ENCODE measurements around the gene LMF2.
A peak's percentile ranks its signal among the peaks of the same experiment; 100 is the strongest.

The LMF2 gene

DNA sequence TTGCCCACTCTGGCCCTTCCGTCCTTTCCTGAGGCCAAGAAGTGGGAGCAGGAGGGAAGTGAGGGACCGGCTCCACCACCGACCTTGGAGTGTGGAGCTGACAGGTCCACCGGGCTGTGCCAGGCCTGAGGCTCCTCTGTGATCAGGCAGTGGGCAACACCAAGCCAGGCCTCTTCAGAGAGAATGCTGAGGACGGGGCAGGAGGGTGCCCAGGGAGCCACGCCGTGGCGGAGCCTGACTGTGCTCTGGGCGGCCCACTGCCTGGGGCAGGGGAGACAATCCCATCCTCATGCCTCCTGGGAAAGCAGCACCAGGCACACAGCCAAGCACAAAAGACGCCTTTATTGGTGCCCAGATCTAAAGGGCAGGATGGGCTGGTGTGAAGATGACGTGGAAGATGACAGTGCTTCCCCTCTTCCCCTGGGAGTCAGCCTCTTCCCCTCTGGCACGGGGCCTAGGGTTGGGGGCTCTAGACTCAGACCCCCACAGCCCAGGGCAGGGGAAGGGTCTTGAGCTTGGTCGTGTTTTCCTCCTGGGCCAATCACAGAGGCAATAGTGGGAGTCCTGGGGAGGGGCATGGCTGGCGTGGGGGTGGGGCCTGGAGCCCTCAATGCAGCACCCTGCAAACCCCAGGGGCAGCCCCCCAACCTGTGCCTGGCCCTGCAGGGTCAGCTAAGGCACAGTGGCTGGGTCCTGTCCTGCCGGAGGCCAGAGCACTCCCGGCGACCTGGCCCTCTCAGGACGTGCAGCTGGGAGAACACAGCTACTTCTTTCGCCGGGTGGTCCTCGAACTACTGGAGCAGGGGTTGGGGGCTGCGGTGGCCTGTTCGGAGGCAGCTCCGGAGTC is 4.7 kb downstream of the LMF2 start:
- DNase-seq = no peak

GRCh38 chr22:50502096-50502495 is 5.4 kb downstream of the LMF2 start:
- DNase-seq = no peak

DNA sequence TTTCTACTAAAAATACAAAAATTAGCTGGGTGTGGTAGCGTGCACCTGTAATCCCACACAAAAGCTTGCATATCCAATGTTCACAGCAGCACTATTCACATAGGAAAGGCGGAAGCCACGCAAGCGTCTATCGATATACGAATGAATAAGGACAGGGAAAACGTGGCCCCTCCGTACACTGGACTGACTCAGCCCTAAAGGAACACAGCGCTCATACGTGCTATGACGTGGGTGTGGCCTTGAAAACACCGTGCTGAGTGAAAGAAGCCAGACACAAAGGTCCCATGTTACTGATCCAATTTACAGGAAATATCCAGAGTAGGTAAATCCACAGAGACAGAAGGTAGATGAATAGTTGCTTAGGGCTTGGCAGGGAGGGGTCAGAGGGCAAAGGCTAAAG is 7.0 kb downstream of the LMF2 start:
- DNase-seq = no peak

DNA sequence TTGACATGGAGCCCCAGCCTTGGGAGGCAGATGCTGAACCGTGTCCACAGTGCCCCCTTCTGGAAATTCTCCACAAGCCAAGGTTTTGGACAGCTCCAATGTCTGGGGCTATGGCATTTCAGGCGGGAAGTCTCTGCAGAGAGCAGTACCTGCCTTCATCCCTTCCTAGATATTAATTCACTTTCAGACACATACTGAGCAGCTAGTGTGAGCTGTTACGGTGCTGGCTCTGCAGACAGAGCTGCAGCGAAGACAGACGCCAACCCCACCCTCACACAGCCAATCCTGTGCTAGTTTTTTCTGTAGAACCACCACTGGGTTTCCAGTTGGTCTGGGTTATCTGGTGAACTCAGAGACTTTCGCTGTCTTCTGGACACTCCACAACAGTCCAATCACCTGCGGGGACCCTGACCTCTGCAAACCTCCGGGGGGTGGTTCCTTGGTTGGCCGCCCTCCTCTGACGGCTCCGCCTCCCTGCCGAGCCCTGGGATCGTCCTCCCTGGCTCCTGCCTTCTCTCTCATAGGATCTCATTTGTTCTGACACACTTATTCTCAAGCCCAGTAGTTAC is 9.1 kb downstream of the LMF2 start:
- peak; percentile 68 for DNase-seq

DNA sequence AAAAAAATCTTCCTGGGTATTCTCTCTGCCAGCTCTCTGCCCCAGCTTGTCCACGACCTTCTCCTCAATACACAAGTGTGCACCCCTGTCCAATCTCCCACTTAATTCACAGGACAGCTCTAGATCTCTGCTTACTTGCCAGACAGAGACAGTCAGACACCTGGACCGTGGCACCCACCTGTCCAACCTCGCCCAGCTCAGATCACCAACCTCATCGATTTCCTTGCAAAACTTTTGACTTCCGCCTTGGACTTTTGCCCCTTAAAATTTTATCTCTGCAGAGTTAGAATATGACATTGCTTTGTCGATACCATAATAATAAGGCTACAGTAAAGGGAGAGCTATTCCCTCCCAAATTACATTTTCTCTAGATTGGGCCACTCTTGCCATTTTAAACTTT is 10.4 kb downstream of the LMF2 start:
- DNase-seq = no peak

GRCh38 chr22:50490531-50491308 is 16.8 kb downstream of the LMF2 start:
- no peak for DNase-seq

DNA sequence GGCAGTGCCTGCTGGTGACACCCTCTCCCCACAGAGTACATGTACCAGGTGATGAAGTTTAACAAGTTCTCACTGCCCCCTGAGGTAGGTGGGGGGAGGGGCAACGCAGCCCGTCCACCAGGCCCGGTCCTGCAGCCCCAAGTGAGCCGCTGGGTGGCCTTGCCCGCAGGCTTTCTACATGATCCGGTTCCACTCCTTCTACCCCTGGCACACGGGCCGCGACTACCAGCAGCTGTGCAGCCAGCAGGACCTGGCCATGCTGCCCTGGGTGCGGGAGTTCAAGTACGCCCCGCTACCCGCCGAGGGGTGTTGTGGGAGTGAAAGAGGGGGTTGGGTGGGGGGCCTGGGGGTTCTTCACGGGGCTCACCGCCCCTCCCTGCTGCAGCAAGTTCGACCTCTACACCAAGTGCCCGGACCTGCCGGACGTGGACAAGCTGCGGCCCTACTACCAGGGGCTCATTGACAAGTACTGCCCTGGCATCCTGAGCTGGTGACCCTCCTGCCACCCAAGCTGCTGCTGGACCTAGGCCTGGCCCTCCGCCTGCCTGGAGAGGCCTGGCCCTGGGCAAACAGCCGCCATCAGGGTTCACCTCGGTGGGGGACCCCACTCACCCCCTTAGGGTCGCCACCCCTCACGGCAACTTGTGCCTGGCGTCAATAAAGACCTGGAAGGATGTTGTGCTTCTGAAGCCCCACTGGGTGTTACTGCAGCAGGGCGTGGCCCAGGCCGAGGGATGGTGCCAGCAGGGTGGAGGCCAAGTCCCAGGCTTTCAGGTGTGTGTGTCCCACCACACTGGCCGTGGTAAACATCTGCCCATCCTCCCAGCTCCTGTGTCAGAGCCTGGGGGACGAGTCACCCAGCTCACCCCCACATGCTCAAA is 17.9 kb downstream of the LMF2 start:
- DNase-seq = no peak

GRCh38 chr22:50488886-50489285 is 18.6 kb downstream of the LMF2 start:
- no peak for DNase-seq

DNA sequence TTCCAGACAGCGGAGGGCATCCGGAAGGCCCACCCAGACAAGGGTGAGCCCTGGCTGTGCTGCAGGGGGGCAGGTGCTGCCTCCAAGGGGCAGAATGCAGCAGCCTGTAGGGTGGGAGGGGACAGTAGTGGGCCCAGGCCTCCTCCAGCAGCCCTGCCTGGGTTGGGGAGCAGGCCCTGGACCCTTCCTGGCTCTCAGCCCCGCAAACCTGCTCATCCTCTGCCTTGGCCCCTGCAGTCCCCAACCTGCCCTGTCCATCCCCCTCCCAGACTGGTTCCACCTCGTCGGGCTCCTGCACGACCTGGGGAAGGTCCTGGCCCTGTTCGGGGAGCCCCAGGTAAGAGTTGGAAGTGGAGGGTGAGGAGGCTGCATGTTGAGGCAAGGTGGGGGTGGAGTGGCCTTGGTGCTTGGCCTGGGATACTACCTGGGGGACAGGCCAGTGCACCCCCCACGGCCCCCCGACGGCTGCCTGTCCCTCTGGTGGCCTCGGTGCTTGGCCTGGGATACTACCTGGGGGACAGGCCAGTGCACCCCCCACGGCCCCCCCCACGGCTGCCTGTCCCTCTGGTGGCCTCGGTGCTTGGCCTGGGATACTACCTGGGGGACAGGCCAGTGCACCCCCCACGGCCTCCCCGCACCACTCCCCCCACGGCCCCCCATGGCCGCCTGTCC is 19.4 kb downstream of the LMF2 start:
- no peak for DNase-seq

DNA sequence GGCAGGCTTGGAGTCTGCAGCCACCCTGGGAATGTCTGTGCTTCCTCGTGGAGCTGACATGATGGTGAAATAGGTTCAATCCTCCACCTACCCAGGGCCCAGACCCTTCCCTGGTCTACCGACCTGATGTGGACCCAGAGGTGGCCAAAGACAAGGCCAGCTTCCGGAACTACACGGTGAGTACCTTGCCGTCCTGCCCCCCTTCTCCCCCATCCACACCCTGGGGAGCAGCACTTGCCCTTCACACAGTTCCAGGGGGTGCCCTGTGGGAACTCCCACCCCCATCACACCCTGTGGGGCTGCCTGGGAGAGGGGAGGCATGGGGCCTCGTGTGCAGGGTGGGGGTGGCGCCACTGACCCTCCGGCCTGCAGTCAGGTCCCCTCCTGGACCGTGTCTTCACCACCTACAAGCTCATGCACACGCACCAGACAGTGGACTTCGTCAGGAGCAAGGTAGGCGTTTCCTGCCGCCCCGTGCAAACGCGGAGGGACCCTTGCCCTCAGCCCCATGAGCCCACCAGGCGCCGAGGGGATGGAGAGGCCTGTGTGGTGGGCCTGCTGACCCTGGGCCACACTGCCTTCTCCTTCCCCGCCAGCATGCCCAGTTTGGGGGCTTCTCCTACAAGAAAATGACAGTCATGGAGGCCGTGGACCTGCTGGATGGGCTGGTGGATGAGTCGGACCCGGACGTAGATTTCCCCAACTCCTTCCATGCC is 20.1 kb downstream of the LMF2 start:
- DNase-seq = no peak

DNA sequence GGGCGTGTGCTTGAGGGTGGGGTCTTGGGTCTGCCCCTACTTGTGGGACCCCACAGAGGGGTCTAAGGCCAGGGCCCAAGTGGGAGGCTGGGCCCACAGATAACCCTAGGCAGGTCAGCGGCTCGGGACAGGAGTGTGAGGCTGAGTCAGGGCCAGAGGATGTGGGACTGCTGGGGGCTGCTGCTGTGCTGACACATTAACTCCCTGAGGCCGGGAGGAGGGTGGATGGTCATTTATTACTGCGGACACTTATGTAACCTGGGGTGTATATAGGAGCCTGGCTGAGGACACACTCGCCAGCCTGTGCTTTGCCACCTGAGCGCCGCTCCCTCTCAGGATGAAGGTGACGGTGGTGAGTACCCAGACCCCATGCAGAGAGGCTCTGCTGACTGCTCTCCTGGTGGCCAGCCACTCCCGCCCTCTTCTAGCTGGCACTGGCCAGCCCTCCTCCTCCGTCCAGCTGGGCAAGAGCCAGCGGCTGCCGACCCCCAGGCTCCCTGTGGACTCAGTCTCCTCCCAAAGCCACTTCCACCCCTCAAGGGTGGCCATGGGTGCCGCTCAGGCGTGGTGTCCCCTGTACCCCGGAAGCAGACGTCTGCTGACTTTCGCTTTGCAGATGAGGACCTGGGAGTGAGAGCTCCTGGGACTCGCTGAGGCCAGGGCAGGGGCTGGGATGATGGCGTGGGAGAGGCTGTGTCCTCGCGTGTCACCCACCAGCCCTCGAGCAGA is 20.8 kb downstream of the LMF2 start, which contains the start of gene MIOX:
Gene MIOX, plus strand, starts transcription at position 299 of the 729 bp plus-strand sequence. Its CDS starts 39 bp downstream, at position 338.
- no peak for DNase-seq

- no peak for DNase-seq
Measured at GRCh38 chr22:50485221-50486131, 22.0 kb downstream of the LMF2 start.

DNA sequence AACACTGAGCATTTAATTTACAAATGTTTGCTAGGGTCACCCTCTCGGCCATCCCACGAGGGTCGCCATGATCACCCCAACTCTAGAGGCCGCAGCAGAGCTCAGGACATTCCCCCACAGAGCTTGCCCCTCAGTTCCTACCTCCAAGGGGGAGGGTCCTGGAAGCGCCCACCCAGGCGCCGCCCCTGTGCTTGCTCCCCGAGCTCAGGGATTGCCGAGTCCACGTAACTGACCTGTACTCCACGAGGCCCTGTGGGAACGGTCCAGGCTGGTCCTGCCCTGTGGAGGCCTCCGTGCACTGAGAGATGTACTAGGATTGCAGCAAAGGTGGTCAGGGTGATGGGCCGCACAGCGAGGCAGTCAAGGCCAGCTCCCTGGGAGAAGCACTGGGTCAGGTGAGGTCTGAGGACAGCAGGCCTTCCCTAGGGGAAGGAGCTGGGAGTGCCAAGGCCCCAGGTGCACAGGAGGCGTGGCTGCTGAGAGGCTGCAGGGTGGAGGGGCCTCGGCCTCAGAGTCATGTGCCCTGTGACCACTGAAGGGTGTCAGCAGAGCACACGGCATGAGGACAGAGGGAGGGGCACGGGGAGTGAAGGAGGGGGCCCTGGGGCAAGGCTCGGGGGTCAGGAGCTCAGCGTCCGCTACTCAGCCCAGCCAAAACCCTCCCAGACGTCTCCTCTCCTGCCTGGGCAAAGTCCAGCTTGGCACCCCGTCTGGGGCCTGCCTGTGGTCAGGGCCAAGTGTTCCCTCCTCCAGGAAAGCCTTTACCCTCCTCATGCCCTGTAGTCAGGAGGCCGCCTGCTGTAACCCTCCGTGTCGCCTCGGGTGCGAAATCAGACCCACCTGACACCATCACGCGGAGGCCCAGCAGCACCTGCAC is 23.3 kb downstream of the LMF2 start:
- DNase-seq = no peak

- no peak for DNase-seq
Measured at GRCh38 chr22:50483556-50483955, 23.9 kb downstream of the LMF2 start.

DNA sequence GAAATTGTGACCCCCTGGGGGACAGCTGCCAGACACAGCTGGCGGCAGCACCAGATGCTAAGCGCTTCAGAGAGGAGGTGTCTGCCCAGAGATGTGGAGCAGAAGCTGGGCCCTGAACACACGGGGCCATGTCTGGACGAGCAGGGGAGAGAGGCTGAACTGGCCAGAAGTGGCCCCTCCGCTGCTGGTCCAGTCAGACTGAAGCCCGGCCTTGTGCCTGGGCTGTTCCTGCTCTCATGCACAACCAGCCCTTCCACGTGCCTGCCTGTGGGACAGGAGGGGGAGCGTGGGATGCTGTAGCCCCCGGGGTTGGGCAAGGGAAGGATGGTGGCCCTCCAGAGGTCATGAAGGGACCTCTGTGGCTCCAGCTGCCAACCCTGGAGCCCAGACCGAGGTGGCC is 24.4 kb downstream of the LMF2 start:
- no peak for DNase-seq

GRCh38 chr22:50482107-50483074 is 25.1 kb downstream of the LMF2 start:
- DNase-seq = no peak

GRCh38 chr22:50481440-50482106 is 25.9 kb downstream of the LMF2 start, which contains the start of gene ADM2:
TSS of gene ADM2 (plus strand) at chr22:50481543. CDS start at chr22:50481848, 305 bp downstream.
- no peak for DNase-seq
